Coronary artery (tissue), 2 donors: ENCODE data around the gene COL9A3.

Experiments used
- DNase-seq: peaks from one replicate; pipeline ENCODE4 v3.0.0-alpha.2; 2017; ENCODE audit warnings: low spot score
- H3K27ac ChIP-seq, 2 donors: fragments of 200-600 bp; sonication (generic); one replicate each; pipeline ENCODE4 v1.5.1; 2016 to 2019
- H3K4me3 ChIP-seq: fragments of 200-600 bp; sonication (generic); 2 replicates; pipeline ENCODE4 v1.5.1; 2016; ENCODE audit warnings: mild to moderate bottlenecking, moderate library complexity
- CTCF ChIP-seq: fragments of 200-600 bp; sonication (generic); IDR thresholded peaks from one replicate; pipeline ENCODE4 v1.5.1; 2019; ENCODE audit warnings: antibody characterized with exemption

COL9A3 gene

GRCh38 chr20:62812907-62813200 lies 4.0 kb upstream of the COL9A3 start:
- no peak overlapping the region for H3K27ac ChIP-seq

GRCh38 chr20:62813588-62813987 lies 3.3 kb upstream of the COL9A3 start:
- no peak overlapping the region for H3K27ac ChIP-seq
- TF ChIP-seq CTCF = no peak
- DNase-seq = no peak
- H3K4me3 ChIP-seq = no peak overlapping the region

More at GRCh38 chr20:62812907-62813200, 4.0 kb upstream of the COL9A3 start:
- no peak overlapping the region for H3K4me3 ChIP-seq
- no peak for DNase-seq
- no peak for TF ChIP-seq CTCF

- no peak for TF ChIP-seq CTCF
- H3K4me3 ChIP-seq = no peak overlapping the region
- no peak for DNase-seq
- H3K27ac ChIP-seq = no peak overlapping the region
These were observed 2.7 kb upstream of the COL9A3 start for GRCh38 chr20:62814060-62814708.

- no peak for DNase-seq
- Histone ChIP-seq H3K4me3 (no peak overlapping the region), H3K27ac (peak overlapping the region in 1 of 2 donors; percentile 45)
- TF ChIP-seq CTCF = no peak
These were observed 2.2 kb upstream of the COL9A3 start for GRCh38 chr20:62814709-62815065.

GRCh38 chr20:62815066-62815991 lies 1.5 kb upstream of the COL9A3 start:
- H3K27ac ChIP-seq = peak overlapping the region in 1 of 2 donors; percentile 45
- H3K4me3 ChIP-seq = peak overlapping the region; percentile 71
- DNase-seq = no peak
- TF ChIP-seq CTCF = no peak

- peak overlapping the region; percentile 71 for H3K4me3 ChIP-seq
- peak overlapping the region in 1 of 2 donors; percentile 24 for H3K27ac ChIP-seq
- DNase-seq = no peak
- TF ChIP-seq CTCF = no peak
These were observed 593 bp upstream of the COL9A3 start for GRCh38 chr20:62816031-62816883.
